ENCODE data around the gene STAB1. TPM values are rescaled to one million over a fixed set of nuclear protein-coding genes. Genes with fewer than 3 reads are reported as not detected.

The STAB1 gene
- total and polyA plus RNA-seq, 10 of the 15 experiments (the other 5 are each of a cell fraction or from before 2014, with no cell fraction given): 0.46 TPM; not detected in 9

DNA sequence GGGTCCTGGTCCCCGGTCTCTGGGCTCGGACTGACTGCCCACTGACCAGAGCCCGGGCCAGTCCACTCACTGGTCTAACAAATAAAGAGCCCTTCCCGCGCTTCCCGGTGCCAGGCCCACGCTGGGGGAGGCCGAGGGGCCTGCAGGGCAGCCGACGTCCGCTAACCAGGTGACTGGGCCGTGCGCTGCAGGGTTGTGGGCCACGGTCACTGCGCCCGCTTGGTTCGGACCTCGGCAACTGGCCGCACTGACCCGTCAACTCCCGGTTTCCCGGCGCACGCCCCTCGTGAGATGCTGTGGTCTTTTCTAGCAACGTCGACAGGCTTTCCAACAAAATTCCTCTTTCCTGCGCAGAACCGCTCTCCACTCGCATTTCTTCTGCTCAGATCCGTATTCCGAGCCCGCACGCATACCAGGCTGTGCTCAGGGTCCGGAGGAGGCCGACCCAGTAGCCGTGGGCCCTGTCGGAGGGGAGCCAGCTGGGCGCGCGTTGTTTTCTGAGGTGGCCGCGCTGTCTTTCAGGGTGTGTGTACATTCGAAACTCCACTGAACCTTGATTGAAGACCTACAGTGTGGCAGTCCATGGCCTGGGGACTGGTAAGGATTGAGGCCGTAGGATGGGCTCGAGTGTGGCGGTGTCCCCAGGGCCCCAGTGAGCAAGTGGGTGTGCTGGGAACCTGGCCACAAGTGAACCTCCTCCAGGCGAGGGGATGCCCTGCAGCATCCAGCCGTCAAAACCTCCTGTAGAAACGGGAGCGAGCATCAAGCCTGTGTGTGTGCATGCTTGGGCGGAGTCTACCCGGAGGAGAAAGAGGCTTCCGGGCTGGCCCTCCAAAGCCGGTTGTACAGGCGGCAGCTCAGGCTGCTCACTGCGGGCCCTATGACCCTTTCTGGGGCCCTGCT, 39.4 kb downstream of the STAB1 start:
- RAD21 ChIA-PET (ENCODE audit: unreplicated experiment): no interaction called here
- DNase-seq (ENCODE audit: low read depth, low spot score): no peak
- no peak for TF ChIP-seq PAX8 (IDR thresholded peaks at IDR 0.05)
- TF ChIP-seq, protein P1, sequence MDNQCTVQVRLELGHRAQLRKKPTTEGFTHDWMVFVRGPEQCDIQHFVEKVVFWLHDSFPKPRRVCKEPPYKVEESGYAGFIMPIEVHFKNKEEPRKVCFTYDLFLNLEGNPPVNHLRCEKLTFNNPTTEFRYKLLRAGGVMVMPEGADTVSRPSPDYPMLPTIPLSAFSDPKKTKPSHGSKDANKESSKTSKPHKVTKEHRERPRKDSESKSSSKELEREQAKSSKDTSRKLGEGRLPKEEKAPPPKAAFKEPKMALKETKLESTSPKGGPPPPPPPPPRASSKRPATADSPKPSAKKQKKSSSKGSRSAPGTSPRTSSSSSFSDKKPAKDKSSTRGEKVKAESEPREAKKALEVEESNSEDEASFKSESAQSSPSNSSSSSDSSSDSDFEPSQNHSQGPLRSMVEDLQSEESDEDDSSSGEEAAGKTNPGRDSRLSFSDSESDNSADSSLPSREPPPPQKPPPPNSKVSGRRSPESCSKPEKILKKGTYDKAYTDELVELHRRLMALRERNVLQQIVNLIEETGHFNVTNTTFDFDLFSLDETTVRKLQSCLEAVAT (IDR thresholded peaks at IDR 0.05): peak; percentile 52; the same call in 1 of the 2 replicates
- peak overlapping the region; percentile 76 for H3K4me3 ChIP-seq
- SMC1A ChIA-PET (ENCODE audit: uncharacterized antibody, unreplicated experiment): interaction anchor here (1.0 kb wide), 1 partner anchor 78 kb away, joined by 3 read pairs; no protein-coding TSS in a partner anchor
- FAIRE-seq: no peak
- 90% methylated on average over 52 of the region's 57 CpGs for WGBS (ENCODE audit: insufficient coverage, insufficient replicate concordance, low lambda C conversion rate, missing lambda C conversion rate)
- peaks cover 0 to under 1% of the 10 kb centered on the region in 2 experiments; a peak in 1 of 4 replicates for H3K36me3 ChIP-seq (ENCODE audit: control insufficient read depth in 2 of 2, insufficient read depth in 2 of 2, low read length in 1 of 2)
- no TSS peak for BruUV-seq (replicated peaks)
- peak overlapping the region; percentile 46; the same call in 1 of the 2 replicates for H3K9ac ChIP-seq (ENCODE audit: control insufficient read depth, insufficient read depth, low read length)
- H2AFZ ChIP-seq (ENCODE audit: control insufficient read depth, low read depth, low read length): peak overlapping the region; percentile 61
- H4K20me1 ChIP-seq (ENCODE audit: control insufficient read depth, insufficient read depth): no peaks in the 10 kb centered on the region
- peak overlapping the region; percentile 76 for H3K4me2 ChIP-seq (ENCODE audit: control insufficient read depth, insufficient read depth)
- 0 out of 2 replicates have a peak overlapping the region, but pooled peaks have one; percentile 35 for H3K27ac ChIP-seq (ENCODE audit: control insufficient read depth, insufficient read depth)
- H3K9me3 ChIP-seq (replicated peaks; ENCODE audit: control insufficient read depth, insufficient read depth, low read length): no peaks in the 10 kb centered on the region
- H3K79me2 ChIP-seq (ENCODE audit: control insufficient read depth, insufficient read depth, low read length): peaks cover 56% of the 10 kb centered on the region
- H3K4me1 ChIP-seq (ENCODE audit: control insufficient read depth, insufficient read depth, low read length): peaks cover 15% of the 10 kb centered on the region
- POLR2A ChIA-PET: no interaction called here
- intact Hi-C loops (cut with micrococcal nuclease; ENCODE audit: unreplicated experiment): loop anchor here (5.0 kb wide), 2 partner anchors 77 to 628 kb away; partner anchors contain the start of genes NISCH and PRKCD
- in situ Hi-C loops (cut with MboI): no loop called here
- CTCF ChIA-PET: interaction anchor here (1.7 kb wide), 1 partner anchor 76 kb away, joined by 4 read pairs; no protein-coding TSS in a partner anchor
- no peaks in the 10 kb centered on the region for H3K27me3 ChIP-seq (replicated peaks in 1 of 2; ENCODE audit: control insufficient read depth in 2 of 2, insufficient read depth in 2 of 2, low read length in 1 of 2)
- ATAC-seq: no peak

Data from GM12878 (cell line).